HG02840 (cell line): ENCODE results near the gene MAP4.
"Not testable (repeated sequence)": the region's sequence is repeated elsewhere in the genome, so short reads cannot be mapped to it uniquely, and the experiment has no call there.

Source experiments
- ATAC-seq: cut with Tn5 transposase; IDR thresholded peaks from one replicate; pipeline ENCODE4 v1.9.1; 2021; ENCODE audit warnings: mild to moderate bottlenecking, moderate library complexity, moderate number of reproducible peaks; ENCODE audit not compliant: unreplicated experiment, low FRiP score

The MAP4 gene

DNA sequence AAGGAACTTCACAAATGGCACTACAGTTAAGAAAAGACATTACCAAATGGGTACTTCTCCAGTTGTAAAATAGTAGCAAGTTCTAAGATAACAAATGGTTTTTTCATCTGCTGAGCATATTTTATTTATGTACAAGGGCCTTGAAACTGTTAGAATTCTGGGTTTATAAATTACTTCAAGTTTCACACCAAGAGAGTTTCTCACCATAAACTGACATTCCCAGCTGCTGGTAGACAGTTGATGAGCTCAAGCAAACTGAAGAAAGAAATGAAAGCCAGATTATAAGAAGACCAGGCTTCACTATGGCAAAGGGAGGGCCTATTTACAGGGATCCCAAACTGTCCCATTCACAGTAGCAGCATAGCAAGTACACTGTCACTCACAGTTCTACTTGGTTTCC is 113.5 kb downstream of the MAP4 start:
- no peak for ATAC-seq

DNA sequence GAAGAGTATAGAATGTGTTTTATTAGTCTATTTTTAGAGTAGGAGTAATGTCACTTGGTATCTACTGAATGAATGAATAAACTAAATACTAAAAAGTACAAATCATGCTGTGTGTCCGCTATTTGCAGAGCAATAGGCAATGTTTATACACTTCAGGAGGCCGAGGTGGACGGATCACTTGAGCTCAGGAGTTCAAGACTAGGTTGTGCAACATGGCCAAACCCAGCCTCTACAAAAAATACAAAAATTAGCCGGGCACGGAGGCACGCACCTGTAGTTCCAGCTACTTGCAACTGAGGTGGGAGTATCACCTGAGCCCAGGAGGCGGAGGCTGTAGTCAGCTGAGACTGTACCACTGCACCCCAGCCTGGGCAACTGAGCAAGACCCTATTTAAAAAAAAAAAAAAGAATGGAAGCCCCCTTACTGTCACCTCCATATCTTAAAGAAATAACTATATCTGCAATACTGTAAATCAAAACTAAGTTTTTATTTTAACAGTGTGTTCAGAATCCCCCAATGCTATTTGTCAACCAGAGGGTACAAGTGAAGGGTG is 114.9 kb downstream of the MAP4 start:
- ATAC-seq, result no peak

DNA sequence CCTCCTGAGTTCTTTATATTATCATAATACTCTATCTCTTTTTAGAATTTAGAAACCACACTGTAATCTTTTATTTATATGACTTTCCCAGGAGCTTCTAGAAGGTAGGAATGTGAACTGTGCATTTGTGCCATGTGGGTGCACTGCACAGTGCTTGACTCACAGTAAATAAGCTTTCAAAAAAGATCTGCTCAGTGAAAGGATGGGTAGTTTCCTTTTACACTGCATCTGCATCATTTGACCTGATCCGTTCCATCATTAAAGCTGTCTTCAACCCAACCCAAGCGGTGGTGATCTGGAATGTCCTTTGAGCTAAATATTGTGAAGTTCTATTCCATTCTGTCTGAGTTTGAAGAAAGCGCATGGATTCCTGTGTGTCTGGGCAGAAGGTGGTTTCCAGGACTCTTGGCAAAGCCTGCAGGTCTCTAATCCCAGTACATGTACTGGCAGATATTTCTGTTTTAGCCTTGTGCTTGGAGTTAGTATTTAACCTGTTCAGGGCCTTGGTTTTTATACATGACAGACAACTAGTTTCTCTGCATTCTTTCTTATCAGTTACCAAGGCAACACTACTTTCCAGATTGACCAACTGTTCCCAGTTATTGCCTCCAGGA is 116.6 kb downstream of the MAP4 start:
- ATAC-seq, result no peak

DNA sequence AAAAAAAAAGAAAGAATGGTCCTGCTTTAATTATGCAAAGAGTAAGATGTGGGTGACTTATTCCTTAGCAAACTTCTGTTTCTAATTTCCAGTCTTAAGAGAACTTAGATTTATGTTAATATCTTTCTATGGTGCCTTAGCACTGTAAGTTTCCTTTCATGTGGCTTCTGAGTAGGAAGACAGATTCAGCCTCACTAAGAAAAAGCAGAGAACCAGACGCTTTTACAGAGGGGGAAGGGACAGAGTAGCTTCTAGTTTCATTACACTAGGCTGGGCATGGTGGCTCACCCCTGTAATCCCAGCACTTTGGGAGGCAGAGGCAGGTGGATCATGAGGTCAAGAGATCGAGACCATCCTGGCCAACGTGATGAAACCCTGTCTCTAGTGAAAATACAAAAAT is 118.3 kb downstream of the MAP4 start:
- no peak for ATAC-seq

DNA sequence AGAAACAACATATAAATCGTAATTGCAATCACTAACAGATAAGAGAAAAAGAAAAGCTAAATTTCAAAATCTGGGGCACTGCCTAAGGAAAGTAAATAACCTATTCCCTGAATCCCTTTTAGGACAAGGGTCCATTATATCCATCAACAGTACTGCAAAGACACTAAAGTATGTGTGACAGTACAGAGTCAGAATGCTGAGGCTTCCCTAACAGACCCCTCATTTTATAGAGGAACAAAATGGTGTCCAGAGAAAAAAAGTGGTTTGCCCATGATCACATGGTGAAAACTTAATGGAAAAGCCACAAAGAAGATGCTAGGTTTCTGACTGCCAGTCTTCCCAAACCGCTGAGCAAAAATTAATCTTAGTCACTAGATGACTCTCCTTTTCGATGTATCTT is 119.5 kb downstream of the MAP4 start:
- ATAC-seq, result no peak

DNA sequence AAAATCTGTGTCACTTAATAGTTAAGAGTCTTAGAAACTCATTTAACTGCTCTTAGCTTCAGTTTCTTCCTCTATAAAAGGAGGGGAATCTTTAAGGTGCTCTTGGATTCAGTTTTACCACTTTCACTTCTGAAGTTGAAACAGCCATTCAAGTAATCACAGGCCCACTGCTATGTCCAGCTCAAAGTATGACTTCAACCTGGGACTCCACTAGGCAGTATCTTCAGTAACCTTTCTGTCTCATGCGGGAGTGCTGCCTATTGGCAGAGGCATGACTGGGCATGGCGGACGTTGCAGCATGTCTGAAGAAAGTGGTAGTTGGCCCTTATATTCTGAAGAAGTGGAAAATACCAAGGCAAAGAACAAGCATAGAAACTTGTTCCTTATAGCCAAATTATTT is 121.0 kb downstream of the MAP4 start:
- ATAC-seq, result no peak

DNA sequence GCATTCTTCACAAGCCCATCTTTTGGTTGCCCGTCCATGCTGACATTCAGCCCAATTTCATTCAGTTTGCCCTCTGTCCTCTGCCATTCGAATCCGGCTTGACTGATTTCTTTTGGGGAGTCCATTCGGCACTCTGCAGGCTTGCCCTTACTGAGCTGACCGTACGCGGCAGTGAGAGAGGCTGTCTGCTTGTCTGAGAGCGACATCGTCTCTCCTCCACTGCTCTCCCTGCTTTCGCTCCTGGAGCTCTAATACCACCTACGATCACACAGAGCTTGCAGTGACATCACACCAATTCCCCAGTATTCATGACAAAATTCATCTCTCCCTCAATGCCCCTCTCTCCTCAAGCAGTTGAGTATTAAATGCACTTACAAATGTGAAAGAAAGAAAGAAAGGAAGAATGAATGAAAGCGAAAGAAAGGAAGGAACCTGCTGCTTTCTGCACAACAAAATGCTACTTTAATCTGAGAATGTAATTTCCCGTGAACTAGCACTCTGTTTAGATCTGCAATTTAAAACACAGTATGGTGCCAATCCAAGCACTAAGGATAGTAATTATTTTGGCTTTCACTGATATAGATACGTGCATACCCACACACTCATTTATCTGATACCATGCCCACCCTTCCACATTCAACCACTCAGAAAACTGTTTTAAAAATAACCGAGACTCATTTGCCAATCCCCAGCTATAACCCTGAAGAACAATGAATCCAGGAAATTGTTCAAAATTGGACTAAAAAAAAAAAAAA is 123.8 kb downstream of the MAP4 start:
- no peak for ATAC-seq

DNA sequence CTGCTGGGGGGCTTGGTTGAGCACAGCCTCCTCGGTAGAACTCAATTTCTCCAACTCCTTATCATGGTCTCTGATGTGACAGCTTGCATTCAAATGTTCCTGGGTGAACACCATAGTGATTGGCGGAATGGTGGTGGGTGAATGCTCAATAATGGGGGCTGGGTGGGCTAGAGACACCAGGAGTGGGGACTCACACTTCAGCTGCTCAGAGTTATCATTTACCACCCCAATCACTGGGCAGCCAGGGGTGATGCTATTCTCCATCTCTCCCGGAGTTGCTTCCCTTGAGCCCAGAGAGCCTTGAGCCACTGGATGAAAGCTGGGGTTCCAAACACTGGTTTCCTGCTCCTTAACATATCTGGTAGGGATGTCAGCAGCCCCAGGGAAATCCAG is 124.6 kb downstream of the MAP4 start:
- ATAC-seq, result no peak

DNA sequence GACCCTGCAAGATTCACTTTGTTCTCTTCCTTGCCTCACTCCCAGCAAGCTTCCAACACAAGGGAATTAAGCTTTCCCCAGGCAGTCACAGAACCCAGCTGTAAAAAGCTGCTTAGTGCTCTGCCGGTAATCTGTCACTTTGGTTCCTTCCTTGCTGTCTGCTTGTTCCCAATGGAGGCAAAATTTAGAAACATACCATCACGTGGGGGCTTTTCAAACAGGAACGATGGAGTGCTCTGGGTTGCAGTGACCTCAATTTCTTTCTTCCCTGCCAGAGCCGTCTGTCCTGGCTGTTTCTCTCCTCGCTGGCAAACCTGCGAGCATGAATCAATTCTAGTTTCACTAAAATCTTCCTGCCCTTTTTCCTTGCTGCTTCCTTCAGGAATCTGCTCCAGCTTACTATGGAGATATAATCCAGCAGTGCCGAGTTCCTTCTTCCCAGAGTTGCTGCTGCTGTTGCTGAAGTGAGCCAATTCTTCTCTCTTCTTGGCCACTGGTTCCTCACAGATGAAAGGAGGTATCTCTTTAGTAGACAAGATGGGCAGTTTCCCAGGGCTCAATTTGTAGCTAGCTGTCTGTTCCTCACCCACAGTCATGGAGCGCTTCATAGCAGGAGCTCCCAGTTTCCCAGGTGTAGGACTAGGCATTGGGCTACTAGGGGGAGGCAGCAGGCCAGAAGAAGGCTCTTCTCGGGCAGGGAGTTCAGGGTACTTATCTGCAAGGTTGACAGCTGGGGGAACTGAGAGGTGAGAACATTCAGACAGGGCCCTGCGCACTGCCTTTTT is 125.2 kb downstream of the MAP4 start:
- no peak for ATAC-seq

DNA sequence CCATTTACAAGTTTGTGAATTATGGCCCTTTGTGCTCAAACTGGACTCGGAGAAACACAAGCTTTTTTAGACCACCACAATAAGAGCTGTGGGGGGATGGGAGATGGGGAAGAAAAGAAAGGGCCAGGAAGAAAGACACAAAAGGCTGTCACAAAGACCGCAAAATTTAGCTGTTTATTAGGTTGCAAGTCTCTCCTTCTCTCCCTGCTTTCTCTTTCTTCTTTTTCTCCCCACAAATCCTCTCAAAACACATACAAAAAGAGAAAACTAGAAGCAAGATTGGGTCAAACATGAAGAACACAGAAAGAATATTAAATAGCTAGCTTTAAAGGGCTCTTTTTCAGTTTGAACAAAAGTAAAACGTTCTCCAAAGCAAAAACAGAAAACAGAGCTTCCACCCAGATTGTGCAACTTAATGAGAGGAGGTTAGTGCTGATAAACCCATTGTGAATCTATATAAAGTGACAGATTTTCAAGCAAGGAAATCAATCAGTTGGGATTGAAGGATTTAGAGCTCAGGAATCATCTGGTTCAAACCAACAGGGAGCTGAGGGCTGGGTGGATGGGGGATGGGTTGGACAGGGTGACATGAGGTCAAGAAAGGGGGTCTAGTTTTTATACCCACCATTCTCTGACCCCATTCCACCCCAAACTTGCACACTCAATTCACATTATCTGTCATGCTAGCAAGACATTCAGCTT is 125.9 kb downstream of the MAP4 start:
- no peak for ATAC-seq

DNA sequence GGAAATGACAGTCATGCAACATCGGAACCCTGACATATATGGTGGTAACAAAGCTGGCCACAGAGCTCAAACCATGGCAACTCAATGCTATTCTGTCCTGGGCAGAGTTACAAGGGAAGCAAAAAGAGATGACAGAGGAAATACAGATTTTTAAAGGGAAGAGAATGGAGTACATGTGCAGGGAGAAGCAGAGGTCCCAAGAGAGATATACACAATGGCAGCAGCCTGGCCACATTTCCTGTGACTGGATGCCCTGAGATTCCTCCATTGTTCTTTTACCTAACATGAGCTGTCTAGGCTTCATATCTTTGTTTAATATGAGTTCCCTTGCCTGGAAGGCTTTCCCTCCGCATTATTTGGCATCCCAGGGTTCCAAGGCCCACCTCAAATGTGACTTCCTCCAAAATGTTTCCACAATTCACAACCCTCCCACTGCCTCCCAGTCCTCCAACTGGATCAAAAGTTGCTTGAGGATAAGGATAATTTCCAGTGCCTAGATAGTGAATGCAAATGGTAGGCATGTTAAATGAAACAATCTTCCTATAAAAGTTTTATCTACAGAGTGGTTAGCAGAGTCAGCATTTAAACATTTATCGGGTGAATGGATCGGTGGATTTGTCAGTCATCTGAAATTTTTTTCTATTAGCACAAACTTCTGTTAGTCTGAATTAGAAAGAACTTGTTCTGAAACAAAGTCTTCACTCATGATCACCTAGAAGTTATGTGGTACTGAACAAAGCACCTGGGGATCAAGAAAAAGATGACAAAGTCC is 127.0 kb downstream of the MAP4 start:
- ATAC-seq, result no peak

DNA sequence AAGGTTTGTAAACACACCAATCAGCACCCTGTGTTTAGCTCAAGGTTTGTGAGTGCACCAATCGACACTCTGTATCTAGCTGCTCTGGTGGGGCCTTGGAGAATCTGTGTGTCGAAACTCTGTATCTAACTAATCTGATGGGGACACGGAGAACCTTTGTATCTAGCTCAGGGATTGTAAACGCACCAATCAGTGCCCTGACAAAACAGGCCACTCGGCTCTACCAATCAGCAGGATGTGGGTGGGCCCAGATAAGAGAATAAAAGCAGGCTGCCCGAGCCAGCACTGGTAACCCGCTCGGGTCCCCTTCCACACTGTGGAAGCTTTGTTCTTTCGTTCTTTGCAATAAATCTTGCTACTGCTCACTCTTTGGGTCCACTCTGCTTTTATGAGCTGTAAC is 128.2 kb downstream of the MAP4 start:
- not testable (repeated sequence) for ATAC-seq

DNA sequence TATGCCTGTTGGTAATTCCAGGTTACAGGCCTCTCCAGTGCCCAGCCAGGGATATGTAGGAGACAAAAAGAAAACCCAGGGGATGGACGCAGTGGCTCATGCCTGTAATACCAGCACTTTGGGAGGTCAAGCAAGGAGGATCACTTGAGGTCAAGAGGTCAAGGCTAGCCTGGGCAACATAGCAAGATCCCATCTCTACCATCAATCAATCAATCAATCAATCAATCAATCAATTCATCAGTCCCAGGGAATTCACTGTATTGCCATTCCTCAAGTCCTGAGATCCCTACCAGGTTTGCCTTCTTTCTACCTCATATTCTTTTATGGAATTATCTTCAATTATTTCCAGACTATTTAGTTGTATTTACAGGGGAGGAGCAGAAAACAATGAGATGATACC is 131.0 kb downstream of the MAP4 start:
- no peak for ATAC-seq

DNA sequence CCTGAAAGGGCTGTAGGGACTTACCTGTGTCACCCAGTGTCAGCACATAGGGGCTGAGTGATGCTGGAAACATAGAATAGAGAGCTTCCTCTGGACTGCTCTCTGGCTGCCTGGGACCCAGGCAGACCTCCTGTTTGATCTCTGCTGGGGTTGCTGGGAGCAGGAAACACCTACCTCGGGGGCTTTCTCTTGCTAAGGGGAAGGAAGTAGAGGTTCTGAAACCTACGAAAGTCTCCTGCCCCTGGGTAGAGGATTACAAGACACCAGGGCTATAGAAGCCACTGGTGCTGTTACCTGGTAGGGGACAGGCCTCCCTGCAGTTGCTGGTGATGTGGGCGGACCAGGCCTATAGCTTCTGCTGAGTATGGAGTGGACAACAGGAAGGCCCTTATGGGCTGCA is 131.6 kb downstream of the MAP4 start:
- ATAC-seq, result no peak

DNA sequence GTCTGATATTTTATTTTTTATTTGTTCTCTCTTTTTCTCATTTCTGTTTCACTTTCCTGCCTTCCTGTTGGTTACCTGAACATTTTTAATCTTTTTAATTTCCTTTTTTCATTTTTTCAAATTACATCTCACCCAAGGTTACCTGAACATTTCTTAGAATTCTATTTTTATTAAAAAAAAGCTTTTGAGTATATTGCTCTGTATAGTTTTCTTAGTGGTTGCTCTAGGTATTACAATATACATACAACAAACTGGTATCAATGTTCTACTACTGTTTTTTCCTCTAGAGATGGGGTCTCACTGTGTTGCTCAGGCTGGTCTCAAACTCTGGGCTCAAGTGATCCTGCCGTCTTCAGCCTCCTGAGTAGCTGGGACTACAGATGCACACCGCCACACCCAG is 133.9 kb downstream of the MAP4 start:
- no peak for ATAC-seq

DNA sequence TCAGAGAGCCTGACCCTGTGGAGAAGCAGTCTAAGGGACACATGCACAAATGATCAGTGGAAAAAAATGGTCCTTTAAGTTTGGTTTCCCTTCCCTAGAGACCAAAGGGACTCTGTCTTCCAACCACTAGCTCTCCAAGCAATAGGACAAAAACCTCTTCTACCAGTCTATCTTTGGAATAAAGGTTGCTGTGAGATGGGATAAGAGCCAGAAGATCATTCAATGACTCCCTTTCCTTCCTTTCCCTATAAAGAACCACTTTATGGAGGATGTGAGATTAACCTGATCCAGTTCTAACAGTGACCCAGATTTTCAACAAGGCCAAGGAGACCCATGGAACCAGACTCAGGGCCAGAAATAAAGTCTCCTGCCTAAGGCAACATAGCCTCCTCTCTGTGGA is 138.5 kb downstream of the MAP4 start:
- ATAC-seq, result no peak

DNA sequence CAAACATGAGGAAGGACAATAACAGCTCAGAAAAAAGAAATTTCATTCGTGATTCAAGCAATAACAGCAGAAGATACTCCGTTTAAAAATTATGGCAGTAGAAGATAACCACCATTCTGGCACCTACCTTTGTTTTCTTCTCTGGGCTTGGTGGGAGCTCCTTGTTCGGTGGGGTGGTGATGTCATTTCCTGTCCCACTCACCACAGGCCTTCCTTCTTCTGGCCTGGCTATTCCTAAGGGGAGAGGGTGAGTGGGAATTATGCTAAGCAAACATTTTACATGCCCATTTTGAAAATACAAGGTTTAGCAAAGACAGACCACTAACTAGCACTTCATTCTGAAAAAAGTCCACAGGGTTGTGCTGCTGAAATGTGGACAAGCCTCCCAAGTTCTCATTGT is 138.9 kb downstream of the MAP4 start:
- no peak for ATAC-seq

DNA sequence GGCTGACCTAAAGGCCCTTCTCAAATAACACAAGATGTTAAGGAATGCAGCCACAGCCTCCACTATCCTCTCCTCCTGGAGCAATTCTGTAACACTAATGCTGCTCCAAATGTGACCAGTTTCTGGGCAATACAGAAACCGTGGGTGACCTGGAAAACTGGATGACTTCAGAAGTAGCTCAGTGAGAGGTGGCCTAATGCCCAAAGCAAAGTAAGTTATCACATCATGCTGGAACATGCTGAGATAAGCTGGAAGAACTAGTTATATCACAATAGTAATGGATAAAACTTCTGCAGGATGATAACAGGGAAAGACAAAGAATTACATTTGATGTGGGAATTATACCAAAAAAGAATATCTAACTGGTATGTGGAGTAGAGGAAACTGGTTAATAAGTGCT is 141.3 kb downstream of the MAP4 start:
- ATAC-seq, result no peak

DNA sequence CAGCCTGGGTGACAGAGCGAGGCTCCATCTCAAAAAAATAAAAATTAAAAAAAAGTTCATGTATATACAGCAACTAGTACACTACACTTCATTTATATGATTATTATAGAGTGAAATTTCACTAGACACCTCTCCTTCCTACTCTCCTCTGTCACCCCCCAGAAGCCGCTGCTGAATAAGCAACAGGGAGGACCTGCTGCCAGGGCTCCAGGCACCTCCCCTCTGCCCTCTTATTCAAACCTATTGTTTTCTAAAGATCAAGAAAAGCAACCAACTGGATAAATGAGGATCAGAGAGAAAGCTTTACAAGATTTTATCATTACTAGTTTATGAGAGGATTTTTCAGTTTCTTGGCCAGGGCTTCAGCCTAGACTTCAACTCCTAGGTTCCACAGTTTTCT is 141.8 kb downstream of the MAP4 start:
- ATAC-seq, result no peak

DNA sequence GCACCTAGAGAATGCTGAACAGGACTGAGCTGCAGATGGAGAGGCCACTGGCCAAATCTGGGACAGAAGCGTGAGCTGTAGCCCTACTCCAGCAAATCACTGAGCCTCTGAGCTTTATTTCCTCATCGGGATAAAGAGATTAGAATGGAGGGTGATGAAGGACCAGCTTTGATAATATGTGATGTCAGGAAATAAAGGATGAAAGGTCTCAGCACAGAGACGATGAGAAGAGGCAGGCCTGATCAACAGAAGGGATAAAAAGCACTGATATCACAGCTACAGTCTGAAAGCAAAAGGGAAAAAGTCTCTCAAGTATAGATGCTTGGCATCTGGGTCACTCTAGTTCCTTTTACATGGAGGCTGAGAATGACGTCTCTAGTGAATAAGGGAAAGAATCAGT is 143.3 kb downstream of the MAP4 start:
- no peak for ATAC-seq
